H9 (cell line): ENCODE measurements around the gene MERTK. TPM values are rescaled to one million over a fixed set of nuclear protein-coding genes. Genes with fewer than 3 reads are reported as not detected.

Source experiments
- DNase-seq: peaks from one replicate; pipeline ENCODE4 v3.0.0-alpha.2; 2017
- H2AFZ ChIP-seq: one replicate; pipeline ENCODE4 v1.6.1; 2013; ENCODE audit warnings: mild to moderate bottlenecking, low read length, control low read depth, moderate library complexity
- H2AK5ac ChIP-seq: 2 replicates; pipeline ENCODE4 v1.6.1; 2013; ENCODE audit warnings: low read length, control low read depth, mixed read lengths; ENCODE audit not compliant: insufficient read length
- H2BK120ac ChIP-seq: one replicate; pipeline ENCODE4 v1.6.1; 2013; ENCODE audit warnings: low read depth, mild to moderate bottlenecking, low read length, control low read depth, inconsistent platforms; ENCODE audit not compliant: poor library complexity, severe bottlenecking
- H2BK12ac ChIP-seq: 2 replicates; pipeline ENCODE4 v1.6.1; 2013; ENCODE audit warnings: low read length, control low read depth, mixed read lengths, low read depth; ENCODE audit not compliant: insufficient read length
- H2BK15ac ChIP-seq: 2 replicates; pipeline ENCODE4 v1.6.1; 2013; ENCODE audit warnings: low read depth, low read length, control low read depth
- H2BK20ac ChIP-seq: one replicate; pipeline ENCODE4 v1.6.1; 2013; ENCODE audit warnings: low read depth, mild to moderate bottlenecking, low read length, control low read depth, inconsistent platforms; ENCODE audit not compliant: poor library complexity, severe bottlenecking
- H2BK5ac ChIP-seq: 2 replicates; pipeline ENCODE4 v1.6.1; 2013; ENCODE audit warnings: low read length, control low read depth, mixed read lengths; ENCODE audit not compliant: insufficient read length
- H3K14ac ChIP-seq: 2 replicates; pipeline ENCODE4 v1.6.1; 2013; ENCODE audit warnings: low read length, control low read depth; ENCODE audit not compliant: insufficient read depth
- H3K18ac ChIP-seq: 2 replicates; pipeline ENCODE4 v1.6.1; 2013; ENCODE audit warnings: low read depth, mild to moderate bottlenecking, mixed read lengths, low read length, control low read depth; ENCODE audit not compliant: insufficient read length
- H3K23ac ChIP-seq: 2 replicates; pipeline ENCODE4 v1.6.1; 2013; ENCODE audit warnings: low read length, control low read depth, mixed read lengths, low read depth; ENCODE audit not compliant: insufficient read length
- H3K23me2 ChIP-seq: 2 replicates; pipeline ENCODE4 v1.6.1; 2013; ENCODE audit warnings: low read depth, mild to moderate bottlenecking, mixed read lengths, low read length, control low read depth; ENCODE audit not compliant: insufficient read length, poor library complexity, severe bottlenecking
- H3K27ac ChIP-seq: 2 replicates; pipeline ENCODE4 v1.5.1; 2013; ENCODE audit warnings: low read length, control low read depth, mixed read lengths, low read depth; ENCODE audit not compliant: insufficient read length
- H3K27me3 ChIP-seq: 2 replicates; pipeline ENCODE4 v1.6.1; 2013; ENCODE audit warnings: low read length, control low read depth, inconsistent platforms; ENCODE audit not compliant: insufficient read depth
- H3K4ac ChIP-seq: 2 replicates; pipeline ENCODE4 v1.6.1; 2013; ENCODE audit warnings: low read depth, mild to moderate bottlenecking, control low read depth, inconsistent platforms, low read length, moderate library complexity
- H3K4me1 ChIP-seq: 2 replicates; pipeline ENCODE4 v1.6.1; 2013; ENCODE audit warnings: low read length, control low read depth, inconsistent platforms; ENCODE audit not compliant: insufficient read depth
- H3K4me2 ChIP-seq: 2 replicates; pipeline ENCODE4 v1.6.1; 2013; ENCODE audit warnings: low read length, control low read depth, mixed read lengths; ENCODE audit not compliant: insufficient read length, insufficient read depth
- H3K56ac ChIP-seq: 2 replicates; pipeline ENCODE4 v1.6.1; 2013; ENCODE audit warnings: low read depth, mild to moderate bottlenecking, mixed read lengths, low read length, control low read depth; ENCODE audit not compliant: insufficient read length
- H3K79me1 ChIP-seq: 2 replicates; pipeline ENCODE4 v1.6.1; 2013; ENCODE audit warnings: low read depth, mild to moderate bottlenecking, moderate library complexity, low read length, control low read depth, inconsistent platforms; ENCODE audit not compliant: insufficient read depth, poor library complexity, severe bottlenecking
- H3K79me2 ChIP-seq: 2 replicates; pipeline ENCODE4 v1.6.1; 2013; ENCODE audit warnings: low read length, control low read depth, inconsistent platforms; ENCODE audit not compliant: insufficient read depth
- H3K9ac ChIP-seq: 2 replicates; pipeline ENCODE4 v1.6.1; 2013; ENCODE audit warnings: low read length, control low read depth, mixed read lengths; ENCODE audit not compliant: insufficient read length; ENCODE audit errors: extremely low read depth
- H3K9me3 ChIP-seq: one replicate; pipeline ENCODE4 v1.6.1; 2013; ENCODE audit warnings: low read depth, low read length, inconsistent platforms; ENCODE audit not compliant: control insufficient read depth
- H3T11ph ChIP-seq: one replicate; pipeline ENCODE4 v1.6.1; 2013; ENCODE audit warnings: mild to moderate bottlenecking, low read length, control low read depth, inconsistent platforms
- H4K20me1 ChIP-seq: one replicate; pipeline ENCODE4 v1.6.1; 2013; ENCODE audit not compliant: control insufficient read depth, insufficient read length, insufficient read depth
- H4K5ac ChIP-seq: 2 replicates; pipeline ENCODE4 v1.6.1; 2013; ENCODE audit warnings: low read depth, mild to moderate bottlenecking, mixed read lengths, low read length, control low read depth; ENCODE audit not compliant: insufficient read length
- H4K8ac ChIP-seq: replicated peaks from 2 replicates; pipeline ENCODE4 v1.6.1; 2013; ENCODE audit warnings: low read length, control low read depth, mixed read lengths, low read depth; ENCODE audit not compliant: insufficient read length
- H4K91ac ChIP-seq: 2 replicates; pipeline ENCODE4 v1.6.1; 2013; ENCODE audit warnings: low read depth, mild to moderate bottlenecking, moderate library complexity, mixed read lengths, low read length, control low read depth; ENCODE audit not compliant: insufficient read length
- H3K27ac Mint-ChIP-seq, 3 experiments: 2 replicates in 2 of 3; 3 replicates in 1 of 3; pipeline ENCODE4 v1.8.0; 2020 to 2021; ENCODE audit warnings: mixed read lengths in 3 of 3, mild to moderate bottlenecking in 1 of 3, moderate library complexity in 1 of 3
- H3K27me3 Mint-ChIP-seq: 2 replicates; pipeline ENCODE4 v1.8.0; 2021; ENCODE audit warnings: low read depth, mild to moderate bottlenecking, moderate library complexity, mixed read lengths
- H3K36me3 Mint-ChIP-seq, 3 experiments: 2 replicates in 2 of 3; 3 replicates in 1 of 3; pipeline ENCODE4 v1.8.0; 2020 to 2021; ENCODE audit warnings: low read depth in 3 of 3, mixed read lengths in 3 of 3; ENCODE audit not compliant: insufficient read depth in 1 of 3
- H3K4me1 Mint-ChIP-seq, 2 experiments: 2 replicates each; pipeline ENCODE4 v1.8.0; 2020; ENCODE audit warnings: mixed read lengths in 2 of 2
- H3K4me3 Mint-ChIP-seq, 2 experiments: 2 replicates in 1 of 2; 3 replicates in 1 of 2; pipeline ENCODE4 v1.8.0; 2020 to 2021; ENCODE audit warnings: mild to moderate bottlenecking in 2 of 2, mixed read lengths in 2 of 2, moderate library complexity in 1 of 2
- H3K9me3 Mint-ChIP-seq, 2 experiments: 2 replicates in 1 of 2; 3 replicates in 1 of 2; pipeline ENCODE4 v1.8.0; 2020; ENCODE audit warnings: mild to moderate bottlenecking in 2 of 2, mixed read lengths in 2 of 2, moderate library complexity in 1 of 2
- CTCF ChIP-seq: fragments of 200-600 bp; sonication (generic); conservative IDR thresholded peaks from 3 replicates; pipeline ENCODE4 v1.8.0; 2021; ENCODE audit warnings: antibody characterized with exemption, mild to moderate bottlenecking
- WGBS: extraction: QIAGEN DNeasy Blood & Tissue Kit; methylation state at CpG from one replicate; pipeline ENCODE4 v1.1.7; 2013; ENCODE audit warnings: missing lambda C conversion rate, low lambda C conversion rate, mixed read lengths; ENCODE audit not compliant: insufficient read length; ENCODE audit errors: extremely low coverage; 5-methylcytosine and 5-hydroxymethylcytosine counted together
- total RNA-seq: library from RNA; stranded (reverse); gene quantifications from 2 replicates; pipeline ENCODE4 v1.2.1, GENCODE V29; 2021

MERTK gene
- total RNA-seq, 1 experiment from 2014 or later: 4.8 TPM

- no peak for TF ChIP-seq CTCF
- H2AK5ac ChIP-seq: no peak overlapping the region
- Mint-ChIP-seq H3K4me1 (no peaks in the 10 kb centered on the region), H3K4me3 (no peak overlapping the region), H3K27ac (no peak overlapping the region), H3K9me3 (no peaks in the 10 kb centered on the region), H3K36me3 (peaks cover 0 to 5% (median 0%) of the 10 kb centered on the region in 3 experiments; a peak in 4 of 7 replicates), H3K27me3 (no peaks in the 10 kb centered on the region)
- no peaks in the 10 kb centered on the region for H4K20me1 ChIP-seq
- H3K56ac ChIP-seq: no peak overlapping the region
- H2BK5ac ChIP-seq: no peak overlapping the region
- H3K4me1 ChIP-seq: no peaks in the 10 kb centered on the region
- H4K8ac ChIP-seq: no peak overlapping the region
- H4K5ac ChIP-seq: no peak overlapping the region
- no peak overlapping the region for H3K23ac ChIP-seq
- no peak overlapping the region for H3K4ac ChIP-seq
- no peaks in the 10 kb centered on the region for H3K23me2 ChIP-seq
- H3K14ac ChIP-seq: no peak overlapping the region
- H3K27me3 ChIP-seq: no peaks in the 10 kb centered on the region
- no CpG with 5 or more reads among the region's 2 CpGs for WGBS
- H2BK15ac ChIP-seq: no peak overlapping the region
- H2AFZ ChIP-seq: no peak overlapping the region
- no peak overlapping the region for H3K9ac ChIP-seq
- H3K18ac ChIP-seq: no peak overlapping the region
- H3T11ph ChIP-seq: no peak overlapping the region
- H2BK12ac ChIP-seq: no peak overlapping the region
- H4K91ac ChIP-seq: no peak overlapping the region
- no peaks in the 10 kb centered on the region for H3K79me2 ChIP-seq
- H3K9me3 ChIP-seq: no peaks in the 10 kb centered on the region
- H2BK20ac ChIP-seq: no peak overlapping the region
- DNase-seq: no peak
- no peak overlapping the region for H2BK120ac ChIP-seq
- H3K4me2 ChIP-seq: no peak overlapping the region
- no peak overlapping the region for H3K27ac ChIP-seq
- no peaks in the 10 kb centered on the region for H3K79me1 ChIP-seq
Measured at GRCh38 chr2:112007493-112007892, 109.1 kb downstream of the MERTK start.
